Activated B cell treated with CpG ODN at 0.5 μM for 24 hours (primary cell): ENCODE measurements around the gene BTBD19. TPM values are rescaled to one million over a fixed set of nuclear protein-coding genes. Genes with fewer than 3 reads are reported as not detected.
A peak's percentile ranks its signal among the peaks of the same experiment; 100 is the strongest.

Experiments used
- ATAC-seq: fragments of 200-7000 bp; cut with Tn5 transposase; one replicate; pipeline ENCODE4 v1.10.0; 2021; ENCODE audit warnings: low read depth, mild to moderate bottlenecking, moderate library complexity
- CTCF ChIA-PET: fragments of 350-600 bp; sonication (Branson Sonifier 250); formaldehyde crosslinking; loops from one replicate; lab custom pipeline; 2021; ENCODE audit warnings: antibody characterized with exemption; lab: Charles Lee
- POLR2A ChIA-PET: fragments of 350-600 bp; sonication (Branson Sonifier 250); formaldehyde crosslinking; loops from one replicate; lab custom pipeline; 2021; ENCODE audit warnings: antibody characterized with exemption; lab: Charles Lee
- DNase-seq: peaks from one replicate; pipeline ENCODE4 v3.0.0; 2022
- H3K27ac Mint-ChIP-seq: one replicate; pipeline ENCODE4 v1.8.0; 2020; ENCODE audit warnings: mixed read lengths
- H3K27me3 Mint-ChIP-seq: one replicate; pipeline ENCODE4 v1.8.0; 2021; ENCODE audit warnings: mixed read lengths
- H3K36me3 Mint-ChIP-seq: one replicate; pipeline ENCODE4 v1.8.0; 2021; ENCODE audit warnings: low read depth, mixed read lengths
- H3K4me1 Mint-ChIP-seq: one replicate; pipeline ENCODE4 v1.8.0; 2021; ENCODE audit warnings: mixed read lengths
- H3K4me3 Mint-ChIP-seq: one replicate; pipeline ENCODE4 v1.8.0; 2020; ENCODE audit warnings: mild to moderate bottlenecking, mixed read lengths
- H3K9me3 Mint-ChIP-seq: one replicate; pipeline ENCODE4 v1.8.0; 2020; ENCODE audit warnings: mixed read lengths
- CTCF ChIP-seq: fragments of 200-600 bp; IDR thresholded peaks from one replicate; pipeline ENCODE4 v1.8.0; 2022; ENCODE audit warnings: antibody characterized with exemption, mild to moderate bottlenecking
- intact Hi-C: fragments of 100-400 bp; cut with micrococcal nuclease; formaldehyde crosslinking; loops from one replicate; pipeline ENCODE4 v1.15.1; 2024
- total RNA-seq: library from RNA; stranded (reverse); gene quantifications from 2 replicates; pipeline ENCODE4 v1.2.3, GENCODE V29; 2022

Gene BTBD19
- total RNA-seq, 1 donor from 2014 or later: 27.6 TPM

DNA sequence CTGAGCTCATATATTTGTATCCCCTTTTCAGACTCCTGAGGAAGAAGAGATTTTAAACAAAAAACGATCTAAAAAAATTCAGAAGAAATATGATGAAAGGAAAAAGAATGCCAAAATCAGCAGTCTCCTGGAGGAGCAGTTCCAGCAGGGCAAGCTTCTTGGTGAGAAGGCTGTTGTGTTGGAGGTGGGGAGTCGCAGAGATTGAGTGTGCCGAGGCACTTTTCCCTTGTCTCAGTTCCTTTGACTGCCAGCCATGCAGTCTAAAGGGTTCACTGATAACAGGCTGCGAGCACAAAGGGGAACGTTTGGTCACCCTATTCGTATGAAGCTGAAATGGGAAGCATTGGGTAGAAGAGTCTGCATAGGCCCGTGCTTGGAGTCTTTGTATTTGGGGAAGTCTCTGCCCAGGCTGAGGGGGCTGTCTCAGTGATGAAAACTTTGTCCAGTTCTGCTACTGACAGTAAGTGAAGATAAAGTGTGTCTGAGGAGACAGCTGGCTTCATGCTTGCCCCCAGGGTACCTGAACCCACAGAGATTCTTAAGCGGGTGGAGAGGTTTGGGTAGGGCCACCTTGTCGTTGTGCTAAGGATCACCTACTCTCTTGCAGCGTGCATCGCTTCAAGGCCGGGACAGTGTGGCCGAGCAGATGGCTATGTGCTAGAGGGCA, 30.2 kb upstream of the BTBD19 start:
- Mint-ChIP-seq H3K36me3 (peaks cover 70% of the 10 kb centered on the region), H3K4me1 (peaks cover 44% of the 10 kb centered on the region), H3K4me3 (peak overlapping the region; percentile 98), H3K27me3 (no peaks in the 10 kb centered on the region), H3K9me3 (no peaks in the 10 kb centered on the region), H3K27ac (peak overlapping the region; percentile 99)
- no peak for TF ChIP-seq CTCF
- intact Hi-C loops: no loop called here
- DNase-seq (no peak), ATAC-seq (no peak)
- ChIA-PET CTCF (interaction anchor here (1.0 kb wide), 1 partner anchor 47 kb away, joined by 3 read pairs; no protein-coding TSS in a partner anchor), POLR2A (interaction anchor here (0.6 to 6.3 kb wide), 9 partner anchors 22 to 562 kb away, joined by 3 to 149 read pairs (median 26); partner anchors contain the start of genes MUTYH, PLK3, RNU5D-1 and TOE1)

DNA sequence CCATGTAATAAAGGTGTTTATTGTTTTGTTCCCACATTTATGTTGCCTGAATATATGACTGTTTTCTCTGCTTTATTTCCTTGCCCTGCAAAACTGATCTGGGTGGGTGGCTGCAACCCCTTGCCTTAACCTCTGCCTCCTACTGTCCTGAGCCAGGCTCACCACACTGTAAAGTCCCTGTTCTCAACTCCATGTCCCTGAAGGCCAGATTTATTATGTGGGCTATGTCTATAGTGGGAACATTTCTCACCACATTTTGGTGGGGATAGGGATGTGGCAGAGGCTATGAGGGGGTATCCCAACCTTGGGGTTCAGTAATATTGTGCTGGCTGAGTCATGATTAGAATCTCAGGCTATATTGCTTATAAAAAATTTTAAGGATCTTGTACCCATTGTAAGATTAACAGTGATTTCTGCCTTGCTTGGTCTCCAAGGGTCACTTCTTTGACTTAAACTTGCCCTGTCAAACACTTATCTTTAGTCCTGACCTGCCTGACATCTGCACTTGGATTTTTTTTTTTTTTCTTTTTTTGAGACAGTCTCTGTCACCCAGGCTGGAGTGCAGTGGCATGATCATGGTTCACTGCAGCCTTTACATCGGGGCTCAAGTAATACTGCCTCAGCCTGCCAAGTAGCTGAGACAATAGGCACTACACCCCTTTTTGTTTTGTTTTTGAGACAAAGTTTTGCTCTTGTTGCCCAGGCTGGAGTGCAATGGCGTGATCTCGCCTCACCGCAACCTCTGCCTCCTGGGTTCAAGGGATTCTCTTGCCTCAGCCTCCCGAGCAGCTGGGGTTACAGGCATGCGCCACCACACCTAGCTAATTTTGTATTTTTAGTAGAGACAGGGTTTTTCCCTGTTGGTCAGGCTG, 29.4 kb upstream of the BTBD19 start:
- Mint-ChIP-seq H3K36me3 (peaks cover 70% of the 10 kb centered on the region), H3K4me1 (peaks cover 51% of the 10 kb centered on the region), H3K27ac (no peak overlapping the region), H3K9me3 (no peaks in the 10 kb centered on the region), H3K4me3 (peak overlapping the region; percentile 2), H3K27me3 (no peaks in the 10 kb centered on the region)
- CTCF ChIA-PET: interaction anchor here (1.0 kb wide), 1 partner anchor 47 kb away, joined by 3 read pairs; no protein-coding TSS in a partner anchor
- POLR2A ChIA-PET: interaction anchor here (0.8 to 6.3 kb wide), 10 partner anchors 9 to 561 kb away, joined by 3 to 149 read pairs (median 4); partner anchors contain the start of genes BEST4, MUTYH, RNU5D-1 and TOE1
- intact Hi-C loops: no loop called here
- no peak for DNase-seq
- no peak for ATAC-seq
- TF ChIP-seq CTCF: no peak

GRCh38 chr1:44780583-44781121, 27.7 kb upstream of the BTBD19 start:
- Mint-ChIP-seq H3K36me3 (peaks cover 66% of the 10 kb centered on the region), H3K4me3 (no peak overlapping the region), H3K9me3 (no peaks in the 10 kb centered on the region), H3K4me1 (peaks cover 56% of the 10 kb centered on the region), H3K27me3 (no peaks in the 10 kb centered on the region), H3K27ac (peak overlapping the region; percentile 30)
- POLR2A ChIA-PET: interaction anchor here (0.6 to 2.6 kb wide), 10 partner anchors 9 to 66 kb away, joined by 3 to 11 read pairs (median 4); partner anchors contain the start of genes PLK3 and RNU5D-1
- no peak for TF ChIP-seq CTCF
- DNase-seq: no peak
- intact Hi-C loops: loop anchor here (10.0 kb wide), 1 partner anchor 424 kb away; the partner anchor contains the start of gene ZSWIM5
- ATAC-seq: no peak
- CTCF ChIA-PET: interaction anchor here (0.6 kb wide), 1 partner anchor 711 kb away, joined by 3 read pairs; no protein-coding TSS in a partner anchor

GRCh38 chr1:44783697-44784093, 24.6 kb upstream of the BTBD19 start:
- H3K36me3 Mint-ChIP-seq: peaks cover 36% of the 10 kb centered on the region
- H3K4me3 Mint-ChIP-seq: peak overlapping the region; percentile 70
- TF ChIP-seq CTCF: no peak
- no peak for ATAC-seq
- intact Hi-C loops: loop anchor here (2.0 to 10.0 kb wide), 3 partner anchors 45 to 421 kb away; partner anchors contain the start of genes KIF2C, RNU5D-1 and ZSWIM5
- ChIA-PET CTCF (interaction anchor here (0.7 to 2.7 kb wide), 3 partner anchors 10 to 762 kb away, joined by 4 to 7 read pairs (median 4); no protein-coding TSS in a partner anchor), POLR2A (interaction anchor here (0.6 to 9.4 kb wide), 17 partner anchors 8 to 776 kb away, joined by 3 to 113 read pairs (median 5); partner anchors contain the start of genes BTBD19, PLK3, RNU5D-1 and RPS8)
- H3K27ac Mint-ChIP-seq: peak overlapping the region; percentile 82
- H3K4me1 Mint-ChIP-seq: peaks cover 42% of the 10 kb centered on the region
- no peak for DNase-seq
- H3K27me3 Mint-ChIP-seq: no peaks in the 10 kb centered on the region
- H3K9me3 Mint-ChIP-seq: no peaks in the 10 kb centered on the region
